Neutrophil (primary cell): Measurements from ENCODE around the gene NPC1L1.
A peak's percentile ranks its signal among the peaks of the same experiment; 100 is the strongest.
"Not testable (repeated sequence)": the region's sequence is repeated elsewhere in the genome, so short reads cannot be mapped to it uniquely, and the experiment has no call there.

Experiments
- H3K27ac ChIP-seq: fragments of 200-600 bp; sonication (generic); 2 replicates; pipeline ENCODE4 v1.5.1; 2016; ENCODE audit warnings: mild to moderate bottlenecking, moderate library complexity
- H3K27me3 ChIP-seq: fragments of 200-600 bp; sonication (generic); 2 replicates; pipeline ENCODE4 v1.6.0; 2016; ENCODE audit warnings: mild to moderate bottlenecking
- H3K36me3 ChIP-seq: fragments of 200-600 bp; sonication (generic); 2 replicates; pipeline ENCODE4 v1.5.1; 2017
- H3K4me1 ChIP-seq, 2 experiments: fragments of 200-600 bp in 1 of 2; sonication (generic) in 1 of 2; 1 replicate in 1 of 2; 2 replicates in 1 of 2; pipeline versions ENCODE4 v1.5.1 to v1.6.1; 2013 to 2016; ENCODE audit warnings: low read depth in 1 of 2, low read length in 1 of 2, mild to moderate bottlenecking in 1 of 2, moderate library complexity in 1 of 2; ENCODE audit not compliant: control insufficient read depth in 1 of 2, insufficient read depth in 1 of 2
- H3K4me3 ChIP-seq, 2 experiments: fragments of 200-600 bp in 1 of 2; sonication (generic) in 1 of 2; 1 replicate in 1 of 2; 2 replicates in 1 of 2; pipeline ENCODE4 v1.5.1; 2013 to 2016; ENCODE audit warnings: low read depth in 1 of 2, low read length in 1 of 2, mild to moderate bottlenecking in 1 of 2, moderate library complexity in 1 of 2
- H3K9me3 ChIP-seq: fragments of 200-600 bp; sonication (generic); 2 replicates; pipeline ENCODE4 v1.5.1; 2016
- CTCF ChIP-seq: fragments of 200-600 bp; sonication (generic); IDR thresholded peaks from 2 replicates; pipeline ENCODE4 v1.5.1; 2016; ENCODE audit warnings: antibody characterized with exemption

Gene NPC1L1

DNA sequence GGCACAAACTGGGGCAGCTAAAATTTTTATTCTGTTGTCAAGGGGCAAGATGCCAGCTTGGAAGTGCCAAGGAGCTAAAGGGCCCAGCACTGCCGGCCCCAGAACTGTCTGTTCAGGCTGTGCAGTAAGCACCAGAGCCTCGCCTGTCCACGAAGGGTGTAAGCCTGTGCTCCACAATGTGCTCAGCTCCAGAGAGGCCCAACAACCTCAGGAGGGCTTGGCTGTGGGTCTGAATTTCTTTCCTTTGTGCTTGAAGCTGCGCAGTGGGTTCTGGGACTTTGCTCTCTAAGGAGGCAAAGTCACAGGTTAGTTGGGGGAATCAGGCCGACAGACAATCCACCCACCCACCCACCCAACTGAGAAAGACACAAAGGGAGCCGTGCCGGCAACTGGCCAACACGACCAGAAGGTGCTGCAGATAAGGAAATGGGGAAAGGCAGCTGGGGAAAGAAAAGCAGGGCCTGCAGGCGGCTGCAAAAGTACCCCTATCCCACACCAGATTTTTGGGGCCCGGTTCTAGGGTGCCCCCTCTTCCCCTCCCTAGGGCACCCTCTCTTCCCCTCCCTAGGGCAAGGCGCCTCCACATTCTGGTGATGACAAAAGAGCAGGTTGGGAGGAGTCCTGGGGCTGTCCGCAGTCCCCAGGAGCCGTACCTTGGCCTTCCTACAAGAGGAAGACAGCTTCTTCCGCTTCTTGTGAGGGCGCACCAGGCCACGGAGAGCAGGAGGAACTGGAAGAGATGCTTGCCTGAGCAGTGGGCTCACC is 24.8 kb upstream of the NPC1L1 start:
- no peaks in the 10 kb centered on the region for H3K9me3 ChIP-seq
- peaks cover 0 to 18% of the 10 kb centered on the region in 2 experiments for H3K4me1 ChIP-seq
- H3K27me3 ChIP-seq: no peaks in the 10 kb centered on the region
- peaks cover 56% of the 10 kb centered on the region for H3K36me3 ChIP-seq
- TF ChIP-seq CTCF: peak; percentile 6
- peak overlapping the region; percentile 73 for H3K27ac ChIP-seq
- no peak overlapping the region for H3K4me3 ChIP-seq

DNA sequence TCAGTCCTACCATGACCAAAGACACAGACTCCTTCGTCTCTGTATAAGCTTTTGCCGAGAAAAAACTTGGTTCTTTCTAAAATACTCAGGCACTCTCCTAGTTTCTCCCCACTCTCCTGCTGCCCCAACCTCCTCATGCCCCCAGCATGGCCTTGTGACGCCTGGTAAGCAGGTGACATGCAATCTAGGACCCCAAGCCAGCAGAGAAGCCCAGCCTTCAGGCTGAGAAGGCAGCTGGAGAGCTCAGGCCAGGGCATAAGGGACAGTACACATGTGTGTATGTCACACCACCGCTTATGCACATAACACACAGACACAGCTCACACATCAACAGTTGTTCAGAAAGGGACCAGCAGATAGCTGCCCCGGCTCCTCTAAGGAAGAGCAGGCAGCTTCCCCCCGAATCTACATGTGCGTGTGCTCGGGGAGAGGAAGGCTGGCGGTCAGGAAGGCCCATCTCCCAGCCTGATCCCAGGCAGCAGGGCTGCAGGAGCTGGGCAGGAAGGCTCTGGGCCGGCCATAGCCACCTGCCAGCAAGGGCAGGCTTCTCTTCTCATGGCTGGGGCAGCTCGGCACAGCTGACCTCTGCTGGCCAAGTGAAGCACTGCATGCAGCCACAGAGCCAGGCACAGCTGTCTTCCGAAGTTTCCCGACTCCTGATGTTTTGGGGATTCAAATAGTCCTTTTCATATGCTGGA is 24.1 kb upstream of the NPC1L1 start:
- TF ChIP-seq CTCF: peak; percentile 95
- Histone ChIP-seq H3K4me1 (peaks cover 0 to 18% of the 10 kb centered on the region in 2 experiments), H3K27me3 (no peaks in the 10 kb centered on the region), H3K9me3 (no peaks in the 10 kb centered on the region), H3K4me3 (no peak overlapping the region), H3K27ac (peak overlapping the region; percentile 73), H3K36me3 (peaks cover 48% of the 10 kb centered on the region)

GRCh38 chr7:44564606-44565005 is 23.5 kb upstream of the NPC1L1 start:
- Histone ChIP-seq H3K27me3 (no peaks in the 10 kb centered on the region), H3K4me3 (no peak overlapping the region), H3K27ac (no peak overlapping the region), H3K4me1 (peaks cover 0 to 18% of the 10 kb centered on the region in 2 experiments), H3K9me3 (no peaks in the 10 kb centered on the region), H3K36me3 (peaks cover 42% of the 10 kb centered on the region)
- no peak for TF ChIP-seq CTCF

- Histone ChIP-seq H3K4me3 (no peak overlapping the region), H3K36me3 (peaks cover 28% of the 10 kb centered on the region), H3K27ac (no peak overlapping the region), H3K27me3 (no peaks in the 10 kb centered on the region), H3K9me3 (no peaks in the 10 kb centered on the region), H3K4me1 (peaks cover 0 to 18% of the 10 kb centered on the region in 2 experiments)
- TF ChIP-seq CTCF: no peak
Measured at GRCh38 chr7:44563171-44563679, 22.1 kb upstream of the NPC1L1 start.

- H3K9me3 ChIP-seq, H3K4me3 ChIP-seq, H3K27ac ChIP-seq, H3K27me3 ChIP-seq: not testable (repeated sequence)
- Histone ChIP-seq H3K36me3 (peaks cover 22% of the 10 kb centered on the region), H3K4me1 (peaks cover 0 to 18% of the 10 kb centered on the region in 2 experiments)
Measured at GRCh38 chr7:44562622-44562962, 21.5 kb upstream of the NPC1L1 start.
